GM21825 (cell line): ENCODE data around the gene LRRC46.

Experiments
- ATAC-seq: cut with Tn5 transposase; IDR thresholded peaks from one replicate; pipeline ENCODE4 v1.9.1; 2021; ENCODE audit warnings: mild to moderate bottlenecking, moderate library complexity; ENCODE audit not compliant: unreplicated experiment

LRRC46 gene

DNA sequence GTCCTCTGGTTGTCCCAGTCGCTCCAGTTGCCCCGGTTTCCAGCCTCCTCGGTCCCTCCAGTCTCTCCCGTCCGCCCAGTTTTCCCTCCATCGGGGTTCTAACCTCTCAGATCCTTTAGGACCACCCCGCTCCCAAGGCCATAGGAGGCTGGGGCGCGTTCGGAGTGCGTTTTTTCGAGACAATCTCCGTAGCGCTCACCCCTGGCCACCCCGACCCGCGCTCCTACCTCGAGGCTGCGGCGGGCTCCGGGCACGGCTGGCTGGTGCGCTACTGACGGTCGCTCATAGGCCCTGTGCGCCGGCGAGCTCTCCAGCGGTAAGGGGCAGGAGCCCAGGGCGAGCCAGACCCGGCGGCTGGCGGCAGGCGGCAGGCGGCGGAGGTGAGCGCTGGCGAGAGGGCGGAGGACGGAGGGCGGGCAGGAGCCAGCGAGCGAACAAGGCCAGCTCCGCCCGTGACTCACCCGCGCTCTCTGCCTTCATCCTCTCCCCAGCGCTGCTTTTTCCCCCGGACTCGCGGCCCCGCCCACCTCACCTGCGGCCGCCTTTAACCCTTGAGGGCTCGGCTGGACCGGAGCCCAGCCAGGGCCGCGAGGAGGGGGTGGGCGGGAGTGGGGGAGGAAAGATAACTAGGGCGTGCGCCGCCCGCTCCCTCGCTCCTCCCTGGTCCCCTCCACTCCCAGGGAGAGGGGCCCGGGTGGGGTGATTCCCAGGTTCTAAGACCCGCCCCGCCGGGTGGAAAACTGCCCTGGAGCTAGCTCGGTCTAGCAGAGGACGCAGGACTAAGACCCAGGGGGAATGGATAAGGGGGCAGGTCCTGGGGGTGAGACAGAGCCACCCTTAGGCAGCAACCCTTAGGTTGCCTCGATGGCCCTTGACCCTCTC lies 19.5 kb downstream of the LRRC46 start, which contains the start of gene SP6:
Gene SP6, minus strand, starts transcription at position 472 of the 882 bp plus-strand sequence. CDS start 2,734 bp downstream, outside the sequence.
- ATAC-seq = no peak

DNA sequence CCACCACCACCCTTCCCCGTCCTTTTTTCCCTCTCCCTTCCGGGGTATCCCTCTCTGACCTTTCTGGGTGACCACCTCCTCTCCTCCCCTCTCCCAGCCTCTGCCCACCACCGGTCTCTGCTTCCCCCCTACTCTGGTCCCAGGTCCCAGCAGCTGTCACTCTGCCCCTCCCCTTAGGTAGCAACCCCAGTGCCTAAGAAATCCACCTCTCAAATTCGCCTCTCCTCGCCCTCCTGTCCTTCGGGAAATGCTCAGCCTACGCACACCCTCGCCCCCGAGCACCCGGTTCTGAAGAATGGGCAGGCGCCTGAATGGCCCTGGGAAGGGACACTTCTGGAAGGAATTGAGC lies 20.3 kb downstream of the LRRC46 start:
- no peak for ATAC-seq

DNA sequence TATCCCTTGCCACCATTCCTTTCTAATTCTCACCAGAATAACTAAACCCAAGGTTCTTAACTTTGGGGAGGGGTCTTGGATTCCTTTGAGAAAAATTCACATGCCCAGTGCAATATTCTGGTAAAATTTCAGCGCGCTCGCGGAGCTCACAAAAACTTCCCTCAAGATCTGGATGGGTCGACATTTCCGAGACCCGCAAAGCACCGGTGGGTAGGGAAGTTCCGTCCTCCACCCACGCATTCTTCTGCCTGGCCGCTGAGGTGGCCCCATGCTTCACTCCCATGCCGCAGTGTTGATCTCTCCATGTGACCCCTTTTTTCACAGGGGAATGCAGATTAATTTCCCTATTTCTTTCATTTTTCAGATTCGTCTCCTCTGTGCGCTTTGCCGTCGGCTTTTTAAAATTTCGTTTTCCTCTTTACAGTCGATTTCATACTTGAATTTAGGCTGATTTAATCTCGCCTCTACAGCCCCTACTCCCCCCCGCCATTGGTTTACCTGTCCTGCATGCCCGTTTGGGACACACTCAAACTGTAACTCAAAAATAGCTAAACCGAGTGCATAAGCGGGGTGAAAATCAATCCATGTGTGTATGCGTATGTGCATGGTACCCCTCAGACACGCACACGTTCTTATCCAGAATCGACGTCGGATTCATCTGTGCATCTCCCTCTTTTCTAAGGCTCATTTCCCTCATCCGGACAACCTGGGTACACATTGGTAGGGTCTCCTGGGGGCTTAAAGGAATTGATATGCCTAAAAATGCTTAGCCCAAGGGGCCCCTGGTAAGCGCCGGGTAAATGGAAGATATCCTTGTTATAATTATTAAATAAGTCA lies 20.9 kb downstream of the LRRC46 start:
- no peak for ATAC-seq

DNA sequence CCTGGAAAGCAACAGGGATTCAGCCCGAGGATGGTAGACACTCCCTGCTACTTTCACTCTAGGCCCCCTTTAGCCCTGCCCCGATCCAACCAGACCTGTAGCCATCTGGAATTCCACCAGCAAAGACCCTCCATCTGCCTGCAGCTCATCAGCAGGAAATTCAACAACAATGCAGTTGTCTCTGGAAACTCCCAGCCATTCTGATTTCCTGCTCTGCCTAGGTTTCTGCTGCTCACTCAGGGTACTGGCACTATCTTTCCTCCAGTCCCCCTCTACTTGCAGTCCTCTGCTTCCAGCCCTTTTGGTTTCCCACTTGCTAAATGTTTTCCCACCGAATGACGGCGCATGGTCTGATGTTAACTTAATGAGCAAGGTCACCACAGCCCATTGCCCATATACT lies 22.1 kb downstream of the LRRC46 start:
- ATAC-seq = no peak

DNA sequence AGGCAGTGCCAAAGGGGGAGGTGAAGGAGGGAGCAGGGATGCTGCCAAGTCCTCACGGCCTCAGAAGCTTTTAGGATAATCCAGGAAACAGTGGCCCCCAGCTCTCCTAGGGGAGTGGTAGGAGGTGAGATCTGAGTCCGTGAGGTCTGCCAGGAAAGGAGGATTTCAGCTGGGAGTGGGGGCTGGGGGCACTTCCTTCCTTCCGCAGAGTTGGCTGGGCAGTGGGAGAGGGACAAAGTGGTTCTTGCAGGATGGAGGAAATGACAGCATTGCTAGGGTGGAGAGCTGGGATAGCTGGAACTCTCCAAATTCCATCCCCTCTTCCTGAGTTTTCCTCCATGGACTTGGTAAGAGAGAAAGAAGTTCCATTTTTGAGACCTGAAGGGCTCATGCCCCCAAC lies 24.3 kb downstream of the LRRC46 start:
- ATAC-seq = no peak

DNA sequence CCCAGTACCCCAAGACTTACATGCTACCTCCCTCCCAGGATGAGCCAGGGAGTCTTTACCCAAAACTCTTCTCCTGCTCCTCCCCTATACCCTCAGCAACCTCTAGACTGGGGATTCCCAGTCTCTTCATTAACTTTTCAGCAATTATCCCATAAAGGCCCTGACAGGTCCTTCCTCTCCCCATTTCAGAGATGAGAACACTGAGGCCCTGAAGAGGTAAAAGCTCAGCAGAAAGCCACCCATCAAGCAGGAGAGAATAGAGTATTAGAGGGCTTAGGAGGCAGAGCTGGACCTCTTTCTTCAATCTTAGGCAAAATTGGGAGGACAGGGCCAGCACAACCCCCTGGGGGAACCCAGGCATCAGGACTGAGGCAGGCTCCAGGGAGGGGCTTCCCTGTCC lies 25.4 kb downstream of the LRRC46 start:
- ATAC-seq = no peak

DNA sequence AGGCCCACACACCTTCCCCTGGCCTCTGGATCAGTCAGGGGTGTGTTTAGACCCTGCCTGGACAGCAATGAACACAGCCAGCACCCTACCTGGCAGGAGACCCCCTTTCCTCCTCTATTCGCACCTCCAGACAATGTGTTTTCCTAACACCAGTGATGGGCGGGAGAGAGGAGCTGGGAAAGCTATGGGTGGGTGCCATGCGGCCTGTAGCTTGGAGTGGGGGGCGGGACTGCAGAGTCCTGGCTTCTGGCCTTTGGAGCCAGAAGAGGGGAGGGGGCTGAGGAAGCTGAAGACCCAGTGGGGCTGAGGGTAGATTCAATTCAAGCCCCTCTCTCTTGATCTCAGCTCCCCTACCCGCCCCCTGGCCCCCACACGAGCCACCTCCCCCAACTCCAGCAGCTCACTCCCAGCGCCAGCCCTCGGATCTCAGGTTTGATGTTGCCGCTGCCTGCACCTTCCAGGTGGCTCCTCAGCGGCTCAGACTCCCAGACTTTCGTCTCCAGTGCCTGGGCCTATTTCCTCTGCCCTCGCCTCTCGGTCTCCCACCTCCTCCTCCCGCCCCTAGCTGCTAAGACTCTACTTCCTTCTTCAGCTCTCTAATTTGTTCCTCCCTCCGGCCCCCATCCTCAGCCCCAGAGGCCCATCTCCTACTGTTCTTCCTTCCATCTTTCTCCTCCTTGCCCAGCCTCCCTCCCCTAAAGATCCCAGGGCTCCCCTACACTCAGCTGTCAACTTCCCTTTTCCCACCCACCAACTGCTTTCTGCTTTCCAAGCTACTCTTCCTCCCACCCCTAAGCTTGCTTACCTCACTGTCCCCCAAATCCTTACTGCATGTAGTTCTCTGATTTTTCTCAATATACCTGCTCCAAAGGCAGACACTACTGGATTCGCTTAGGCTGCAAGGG lies 26.3 kb downstream of the LRRC46 start:
- no peak for ATAC-seq

DNA sequence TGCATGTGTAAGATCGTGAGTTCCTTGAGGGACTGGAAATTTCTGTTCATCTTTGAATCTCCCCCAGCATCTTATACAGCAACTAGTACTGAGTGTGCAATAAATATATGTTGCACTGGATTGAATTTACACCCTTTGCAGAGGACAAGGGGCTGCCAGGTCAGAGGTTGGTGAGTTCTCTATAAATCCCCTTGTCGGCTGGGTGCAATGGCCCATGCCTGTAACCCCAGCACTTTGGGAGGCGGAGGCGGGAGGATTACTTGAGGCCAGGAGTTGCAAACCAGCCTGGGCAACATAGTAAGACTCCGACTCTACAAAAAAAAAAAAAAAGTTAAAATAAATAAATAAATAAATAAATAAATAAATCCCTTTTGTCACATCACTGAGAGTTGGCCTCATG lies 28.9 kb downstream of the LRRC46 start:
- ATAC-seq = no peak

DNA sequence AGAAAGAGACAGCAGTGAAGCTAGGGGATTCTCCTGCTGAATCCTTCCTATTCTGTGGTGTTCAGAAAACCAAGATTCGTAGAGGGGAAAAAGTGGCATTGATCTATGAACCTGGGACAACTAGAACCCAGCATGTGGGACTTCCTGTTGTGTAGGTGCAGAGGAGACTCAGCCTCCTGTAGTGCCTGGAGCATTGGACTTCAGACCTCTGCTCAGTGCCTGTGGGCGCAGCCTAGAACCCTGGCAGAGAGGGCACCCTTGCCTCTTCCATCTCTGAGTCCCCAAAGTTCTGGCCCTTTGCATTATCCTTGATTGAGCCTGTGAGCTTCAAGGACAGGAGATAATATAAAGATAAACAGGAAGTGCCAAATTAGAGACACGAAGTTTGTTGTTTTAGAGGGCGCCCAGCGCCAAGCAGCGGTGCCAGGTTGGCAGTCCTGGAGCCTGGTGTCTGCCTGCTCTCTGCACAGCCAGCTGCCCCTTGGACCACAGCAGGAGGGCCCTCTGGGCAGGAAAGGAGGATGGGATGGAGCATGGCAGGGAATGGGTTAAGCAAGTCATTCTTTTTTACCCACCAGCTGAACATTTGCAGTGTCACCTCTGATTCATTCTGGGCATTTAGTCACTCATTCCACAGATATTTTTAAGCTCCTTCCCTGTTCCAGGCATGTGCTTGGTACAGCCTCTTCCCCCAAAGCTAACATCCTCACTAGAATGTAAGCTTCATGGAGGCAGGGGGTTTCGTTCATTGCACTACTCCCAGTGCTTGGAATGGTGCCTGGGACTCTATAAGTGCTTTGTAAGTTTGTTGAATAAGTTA lies 31.4 kb downstream of the LRRC46 start:
- no peak for ATAC-seq

DNA sequence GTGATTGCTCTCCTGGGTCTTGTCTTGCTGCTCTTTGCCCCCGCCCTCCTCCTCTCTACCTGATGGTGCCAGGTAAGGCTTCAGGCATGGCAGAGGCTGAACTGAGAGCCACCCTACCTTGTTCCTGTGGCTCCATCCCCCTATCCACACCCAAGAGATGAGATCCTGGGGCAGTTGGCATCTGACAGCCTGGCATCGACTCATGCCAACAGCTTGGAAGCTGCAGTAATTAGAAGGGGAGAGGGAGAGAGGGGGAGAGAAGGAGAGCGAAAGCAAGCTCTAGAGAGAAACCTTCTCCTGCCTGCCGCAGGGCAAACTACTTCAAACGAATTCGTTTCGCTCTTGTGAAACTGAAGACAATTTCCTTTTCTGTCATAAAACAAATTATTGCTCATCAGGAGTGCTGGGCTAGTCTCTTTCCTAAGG lies 33.3 kb downstream of the LRRC46 start:
- ATAC-seq = no peak

DNA sequence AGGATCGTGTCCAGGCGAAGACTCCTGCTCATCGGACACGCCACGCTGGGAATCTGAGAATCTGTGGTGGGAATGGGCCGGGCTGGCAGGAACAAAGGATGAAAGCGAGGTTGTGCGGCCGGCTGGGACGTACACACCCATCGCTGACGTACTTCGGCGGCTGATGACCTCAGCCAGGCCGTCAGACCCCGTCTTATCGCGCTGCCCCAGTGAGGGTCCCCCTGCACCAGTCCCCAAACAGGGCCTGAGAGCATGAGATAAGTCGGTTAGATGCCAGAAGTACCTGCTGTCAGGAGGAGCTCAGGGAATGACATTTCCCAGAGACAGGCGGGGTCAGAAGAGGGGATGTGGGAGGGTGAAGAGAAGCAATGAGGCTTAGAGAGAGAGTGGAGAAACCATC lies 35.5 kb downstream of the LRRC46 start:
- ATAC-seq = no peak

DNA sequence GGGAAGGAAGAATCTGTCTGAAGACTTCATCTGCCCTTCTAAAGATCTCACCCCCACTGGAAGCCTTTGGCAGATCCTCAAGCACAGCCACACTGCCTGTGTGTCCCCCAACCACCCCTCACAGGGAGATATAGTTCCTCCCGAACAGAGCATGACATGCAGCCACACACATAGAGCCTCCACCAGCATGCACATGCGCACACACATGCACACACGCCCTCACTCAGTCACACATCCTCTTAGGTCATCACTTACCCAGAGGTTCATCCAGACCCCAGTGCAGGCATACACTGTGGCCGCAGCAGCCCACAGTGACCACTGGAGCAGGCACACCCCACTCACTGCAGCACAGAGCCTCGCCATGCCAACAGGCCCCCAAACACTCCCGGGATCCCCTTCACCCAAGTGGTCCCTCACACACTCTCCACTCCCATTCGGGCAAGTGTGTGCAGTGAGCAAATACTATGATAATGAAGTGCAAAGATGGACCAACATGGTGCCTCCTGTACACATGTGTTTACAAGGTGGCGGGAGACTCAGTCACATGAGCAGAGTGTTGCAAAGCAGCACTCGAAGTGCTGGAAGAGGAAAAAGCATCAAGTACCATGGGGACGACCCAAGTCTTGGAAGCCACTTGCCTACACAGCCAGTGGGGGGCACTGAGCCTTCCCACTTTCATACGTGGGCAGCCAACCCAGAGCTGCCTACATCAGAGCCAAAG lies 36.5 kb downstream of the LRRC46 start:
- no peak for ATAC-seq

DNA sequence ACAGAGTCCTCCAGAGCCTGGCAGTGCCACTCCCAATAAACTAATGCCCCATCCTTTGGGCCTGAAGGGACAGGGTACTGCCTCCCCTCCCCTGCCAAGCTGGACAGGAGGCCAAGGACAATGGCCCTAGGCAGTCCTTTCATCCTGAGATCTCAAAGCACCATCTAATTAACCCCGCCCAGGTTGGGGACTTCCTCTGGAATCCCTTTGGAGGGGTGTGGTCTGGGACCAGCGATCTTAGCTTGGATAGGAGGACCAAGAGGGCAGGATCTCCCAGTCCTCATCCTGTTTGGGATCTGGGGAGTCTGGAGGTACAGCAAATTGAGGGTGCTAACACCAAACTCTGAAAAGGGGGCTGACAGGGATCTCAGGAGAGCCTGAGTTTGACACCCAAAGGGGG lies 37.6 kb downstream of the LRRC46 start:
- ATAC-seq = no peak

DNA sequence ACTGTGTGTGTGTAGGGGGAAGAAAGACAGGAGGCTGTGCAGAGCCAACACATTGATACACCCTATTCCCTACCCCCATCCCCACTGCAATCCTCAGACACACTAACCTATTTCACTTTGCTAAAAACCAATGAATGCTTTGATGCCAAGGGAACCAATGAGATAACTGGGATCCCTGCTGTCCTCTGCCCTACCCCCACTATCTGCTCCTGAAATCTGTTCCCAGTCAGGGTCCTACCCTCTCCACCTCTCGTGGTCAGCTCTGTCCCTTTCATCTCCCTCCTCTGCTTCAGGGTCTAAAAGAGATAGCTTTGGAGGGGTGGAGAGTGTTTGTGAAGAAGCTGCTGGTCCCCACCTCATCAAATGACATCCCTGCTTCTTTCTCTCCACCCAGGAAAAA lies 38.6 kb downstream of the LRRC46 start:
- ATAC-seq = no peak

DNA sequence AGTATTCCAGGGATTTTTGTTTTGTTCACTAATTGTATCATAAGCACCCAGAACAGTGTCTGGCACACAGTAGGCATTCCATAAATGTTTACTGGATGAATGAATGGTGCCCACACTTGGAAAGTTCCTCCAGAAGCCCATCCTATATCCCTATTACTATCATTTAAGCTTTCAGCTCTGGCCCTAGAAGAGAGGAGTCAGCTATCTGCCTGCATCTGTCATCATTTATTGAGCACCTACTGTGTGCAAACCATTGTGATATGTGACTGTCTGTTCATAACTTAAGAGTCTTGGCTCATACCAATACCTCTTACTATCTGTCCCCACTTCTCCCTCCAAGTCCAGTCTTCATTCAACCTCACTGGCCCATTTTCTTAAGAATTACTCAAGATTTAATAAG lies 39.6 kb downstream of the LRRC46 start:
- ATAC-seq = no peak

DNA sequence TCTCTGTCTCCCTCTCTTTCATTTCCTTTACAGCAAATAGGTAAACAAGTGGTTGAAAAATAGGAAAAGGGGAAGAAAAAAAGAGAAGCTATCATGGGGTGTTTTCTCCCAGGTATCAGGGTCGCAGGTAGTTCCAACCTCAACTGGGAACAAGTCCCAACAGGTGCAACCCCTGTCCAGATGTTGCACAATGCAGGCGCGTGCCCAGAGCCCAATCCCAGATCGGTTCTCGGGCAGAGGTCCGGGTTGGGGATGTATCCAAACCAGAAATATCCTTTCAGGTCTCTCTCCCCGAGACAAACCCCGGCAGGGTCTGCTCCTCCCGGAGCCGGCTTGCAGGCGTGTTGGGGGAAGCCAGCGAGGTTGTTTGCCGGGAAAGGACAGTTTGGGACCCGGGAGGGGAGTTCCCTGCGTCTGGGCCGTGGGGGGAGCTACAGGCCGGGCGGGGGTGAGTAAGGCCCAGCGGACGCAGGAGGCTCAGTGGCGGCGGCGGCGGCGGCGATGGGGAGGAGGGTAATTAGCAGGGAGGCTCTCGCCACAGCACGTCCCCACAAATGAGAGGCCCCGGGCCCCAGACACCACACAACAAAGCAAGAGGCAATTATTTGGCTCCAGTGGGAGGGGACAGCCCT lies 40.7 kb downstream of the LRRC46 start:
- ATAC-seq = no peak

DNA sequence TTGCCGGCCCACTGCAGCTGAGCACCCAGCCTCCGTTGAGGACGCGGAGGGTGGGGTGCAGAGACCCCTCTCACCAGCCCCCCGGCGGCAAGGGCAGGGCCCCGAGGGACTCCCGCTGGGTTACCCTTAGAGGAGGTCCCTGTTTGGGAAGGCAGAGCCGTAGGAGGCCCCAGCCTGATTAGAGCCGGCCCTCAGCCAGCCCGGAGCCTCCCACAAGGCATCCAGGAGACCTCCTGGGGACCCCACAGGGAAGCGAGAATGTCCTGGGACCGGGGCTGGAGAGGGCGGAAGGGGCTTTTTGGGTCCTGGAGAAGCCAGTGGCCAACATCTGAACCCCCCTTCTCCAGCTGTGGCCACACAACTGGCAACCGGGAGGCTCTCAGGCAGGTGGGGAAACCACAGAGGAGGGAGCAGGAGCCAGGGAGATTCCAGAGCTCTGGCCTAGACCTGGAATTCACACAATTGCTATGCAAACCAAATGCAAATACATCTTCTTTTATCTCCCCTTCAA lies 41.2 kb downstream of the LRRC46 start:
- no peak for ATAC-seq

DNA sequence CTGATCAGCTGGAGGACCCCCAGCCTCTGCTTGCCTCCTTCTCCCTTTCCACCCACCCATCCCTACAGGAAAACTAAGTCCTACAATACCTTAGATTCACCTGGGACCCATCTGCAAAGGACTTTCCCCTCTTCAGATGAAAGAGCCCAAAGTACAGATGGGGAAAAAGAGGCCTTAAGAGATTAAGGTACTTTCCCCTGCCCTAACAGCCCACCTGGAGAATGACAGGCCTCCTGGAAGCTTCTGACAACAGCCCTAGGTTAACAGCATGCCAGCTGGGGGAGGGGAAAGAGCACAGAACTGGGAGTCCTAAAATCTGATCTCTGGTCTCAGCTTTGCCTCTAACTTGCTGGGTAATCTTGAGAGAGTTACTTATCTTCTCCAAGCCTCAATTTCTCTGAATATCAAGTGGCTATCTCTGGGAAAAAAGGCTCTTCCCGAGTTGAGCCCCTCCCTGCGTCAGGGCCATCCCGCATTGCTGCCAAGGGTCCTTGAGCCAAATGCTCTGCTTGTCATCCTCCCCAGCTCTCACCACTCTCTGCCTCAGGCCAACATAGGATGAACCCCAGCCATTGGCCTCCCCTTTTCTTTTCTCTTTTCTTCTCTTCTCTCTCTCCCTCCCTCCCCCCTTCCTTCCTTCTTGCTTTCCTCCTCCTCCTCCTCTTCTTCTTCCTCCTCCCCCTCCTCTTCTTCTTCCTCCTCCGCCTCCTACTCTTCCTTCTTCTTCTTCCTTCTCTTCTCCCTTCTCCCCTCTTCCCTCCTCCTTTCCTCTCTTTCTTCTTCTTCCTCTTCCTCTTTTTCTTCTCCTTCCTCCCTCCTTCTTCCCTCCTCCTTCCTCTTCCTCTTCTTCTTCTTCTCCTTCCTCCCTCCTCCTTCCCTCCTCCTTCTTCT lies 42.0 kb downstream of the LRRC46 start:
- ATAC-seq = no peak
